GM19467 (cell line): ENCODE measurements around the gene C19orf47.

Experiments
- ATAC-seq: cut with Tn5 transposase; IDR thresholded peaks from one replicate; pipeline ENCODE4 v1.9.1; 2021; ENCODE audit warnings: mild to moderate bottlenecking, moderate library complexity; ENCODE audit not compliant: unreplicated experiment

C19orf47 gene

DNA sequence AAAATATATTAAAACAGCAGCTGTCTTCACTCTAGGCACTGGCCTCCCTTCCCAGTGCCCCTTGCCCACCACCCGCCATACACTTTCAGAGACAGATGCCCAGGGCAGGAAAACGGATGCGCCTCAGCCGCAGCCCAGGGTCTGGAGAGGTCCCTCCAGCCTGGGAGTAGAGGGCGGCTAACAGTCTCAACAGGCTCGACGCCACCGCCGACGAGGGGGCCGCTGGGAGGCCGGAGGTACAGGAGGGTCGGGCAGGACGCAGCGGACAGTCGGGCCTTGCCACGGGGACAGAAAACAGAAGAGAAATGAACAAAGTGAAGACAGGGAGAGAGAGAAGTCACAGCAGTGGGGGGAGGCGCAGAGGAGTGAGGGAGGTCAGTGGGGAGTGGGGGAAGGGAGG lies 27.1 kb downstream of the C19orf47 start:
- ATAC-seq, result no peak

DNA sequence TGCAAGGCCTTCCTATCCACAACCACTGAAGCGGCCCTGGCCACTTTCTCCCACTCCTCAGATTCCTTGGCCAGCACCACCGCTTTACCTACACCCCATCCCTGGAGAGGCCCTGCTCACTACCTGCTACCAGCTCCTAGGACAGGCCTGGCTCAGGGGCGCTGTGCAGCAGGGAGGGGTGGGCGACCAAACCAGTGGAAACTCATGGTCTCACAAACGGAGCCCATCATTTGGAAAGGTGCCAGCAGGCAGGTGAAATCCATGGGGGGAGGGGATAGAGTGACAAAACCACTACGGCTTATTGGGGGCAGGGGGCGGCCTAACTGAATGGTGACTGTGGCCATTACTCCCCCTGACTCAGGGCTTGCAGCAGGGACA lies 27.6 kb downstream of the C19orf47 start:
- ATAC-seq, result no peak

DNA sequence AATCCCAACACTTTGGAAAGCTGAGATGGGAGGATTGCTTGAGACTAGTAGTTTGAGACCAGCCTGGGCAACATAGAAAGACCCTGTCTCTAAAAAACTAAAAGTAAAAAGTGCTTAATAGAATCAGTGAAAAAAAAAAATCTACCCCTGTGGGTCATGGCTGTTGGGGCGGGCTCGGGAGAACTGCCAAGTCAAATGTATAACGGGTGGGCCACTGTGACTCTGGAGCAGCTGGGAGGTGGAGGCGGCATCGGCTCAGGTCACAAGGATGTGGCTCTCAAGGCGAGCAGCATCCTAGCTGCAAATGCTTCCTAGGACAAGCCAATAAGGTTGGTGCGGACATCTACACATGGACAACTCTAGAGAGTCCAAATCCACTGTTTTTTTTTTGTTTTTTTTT lies 30.9 kb downstream of the C19orf47 start:
- no peak for ATAC-seq

DNA sequence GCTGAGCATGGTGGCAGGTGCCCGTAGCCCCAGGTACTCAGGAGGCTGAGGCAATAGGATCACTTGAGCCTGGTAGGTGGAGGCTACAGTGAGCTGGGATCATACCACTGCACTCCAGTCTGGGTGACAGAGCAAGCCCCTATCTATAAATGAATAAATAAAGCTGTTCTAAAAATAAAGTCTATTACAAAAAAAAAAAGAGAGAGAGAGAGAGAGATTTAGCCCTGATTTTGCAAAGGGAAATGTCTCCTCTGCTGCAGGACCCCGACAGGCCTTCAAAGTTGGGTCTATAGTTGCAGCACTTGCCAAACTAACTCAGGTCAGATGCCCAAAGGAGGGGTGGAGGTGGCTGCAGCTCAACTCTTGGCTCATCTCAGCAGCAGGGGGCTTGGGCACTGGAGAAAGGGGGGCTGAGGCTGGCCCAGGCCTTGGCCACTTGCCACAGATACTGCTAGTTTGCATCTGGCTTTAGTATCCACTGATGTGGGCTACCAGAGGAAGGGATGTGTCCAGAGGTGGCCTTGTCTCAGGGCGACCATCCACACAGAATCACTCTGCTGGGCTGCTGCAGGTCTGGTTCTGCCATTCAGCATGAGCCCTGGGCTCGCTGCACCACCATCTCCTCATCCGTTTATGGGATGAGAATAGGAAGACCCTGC lies 32.3 kb downstream of the C19orf47 start:
- no peak for ATAC-seq

DNA sequence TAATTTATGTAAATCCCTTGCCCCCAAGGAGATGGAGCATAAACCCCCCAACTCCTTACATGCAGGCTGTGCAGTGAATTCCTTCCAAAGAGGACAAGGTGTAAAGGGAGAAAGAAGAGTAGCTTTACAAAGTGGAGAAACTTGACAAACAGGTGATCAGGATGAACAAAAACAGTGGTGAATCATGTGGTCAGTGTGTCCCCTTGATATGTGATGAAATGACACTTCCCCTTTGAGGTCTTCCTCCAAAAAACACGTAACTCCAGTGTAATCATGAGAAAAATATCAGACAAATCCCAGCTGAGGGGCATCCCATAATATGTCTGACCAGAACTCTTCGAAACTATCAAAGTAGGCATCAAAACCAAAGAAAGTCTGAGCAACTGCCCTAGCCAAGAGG lies 33.5 kb downstream of the C19orf47 start:
- ATAC-seq, result no peak

DNA sequence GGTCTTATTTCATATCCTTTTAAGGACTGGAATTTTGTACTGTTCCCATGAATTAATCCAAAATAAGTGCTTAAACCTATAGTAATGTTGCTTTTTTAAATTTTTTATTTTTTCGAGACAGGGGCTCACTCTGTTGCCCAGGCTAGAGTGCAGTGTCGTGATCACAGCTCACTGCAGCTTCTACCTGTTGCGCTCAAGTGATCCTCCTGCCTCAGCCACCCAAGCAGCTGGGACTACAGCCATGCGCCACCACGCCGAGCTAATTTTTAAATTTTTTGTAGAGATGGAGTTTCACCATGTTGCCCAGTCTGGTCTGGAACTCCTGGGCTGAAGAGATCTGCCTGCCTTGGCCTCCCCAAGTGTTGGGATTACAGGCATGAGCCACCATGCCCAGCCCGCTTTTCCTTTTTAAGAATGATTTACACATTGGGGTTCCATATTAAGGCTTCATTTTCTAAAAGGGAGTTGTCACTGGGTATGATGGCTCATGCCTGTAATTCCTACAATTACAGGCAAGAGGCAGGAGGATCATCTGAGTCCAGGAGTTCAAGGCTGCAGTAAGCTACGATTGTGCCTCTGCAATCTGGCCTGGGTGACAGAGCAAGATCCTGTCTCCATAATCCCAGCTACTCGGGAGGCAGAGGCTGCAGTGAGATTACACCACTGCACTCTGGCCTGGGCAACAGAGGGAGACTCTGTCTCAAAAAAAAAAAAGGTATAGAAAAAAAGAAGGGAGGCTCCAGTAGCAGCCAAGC lies 34.8 kb downstream of the C19orf47 start:
- no peak for ATAC-seq

DNA sequence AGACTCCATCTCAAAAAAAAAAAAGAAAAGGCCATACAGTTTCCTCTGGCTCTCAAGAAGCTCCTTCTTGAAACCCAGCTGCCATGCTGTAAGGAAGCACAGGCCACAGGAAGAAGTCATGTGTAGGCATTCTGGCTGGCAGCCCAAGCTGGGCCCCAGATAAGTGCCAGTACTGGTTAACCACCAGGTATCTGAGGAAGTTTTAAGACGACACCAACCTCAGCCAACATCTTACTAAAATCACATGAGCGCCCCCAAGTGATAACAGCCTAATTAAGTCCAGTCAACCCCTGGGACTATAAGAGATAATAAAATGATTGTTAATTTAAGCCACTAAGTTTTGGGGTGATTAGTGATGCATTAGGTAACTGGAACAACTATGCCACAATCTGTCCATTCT lies 35.7 kb downstream of the C19orf47 start:
- ATAC-seq, result no peak

DNA sequence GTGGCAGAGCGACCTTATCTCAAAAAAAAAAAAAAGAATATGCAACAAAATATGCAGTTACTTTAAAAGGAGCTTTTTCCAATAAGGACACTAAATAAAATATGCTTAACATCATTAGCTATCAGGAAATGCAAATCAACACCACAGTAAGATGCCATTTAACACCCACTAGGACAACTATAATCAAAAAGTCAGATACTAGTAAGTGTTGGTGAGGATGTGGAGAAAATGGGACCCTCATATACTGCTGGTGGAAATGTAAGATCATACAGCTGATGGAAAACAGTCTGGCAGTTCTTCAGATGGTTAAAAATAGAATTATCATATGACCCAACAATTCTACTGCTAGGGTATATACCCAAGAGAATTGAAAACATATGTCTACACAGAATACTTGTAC lies 38.5 kb downstream of the C19orf47 start:
- no peak for ATAC-seq

DNA sequence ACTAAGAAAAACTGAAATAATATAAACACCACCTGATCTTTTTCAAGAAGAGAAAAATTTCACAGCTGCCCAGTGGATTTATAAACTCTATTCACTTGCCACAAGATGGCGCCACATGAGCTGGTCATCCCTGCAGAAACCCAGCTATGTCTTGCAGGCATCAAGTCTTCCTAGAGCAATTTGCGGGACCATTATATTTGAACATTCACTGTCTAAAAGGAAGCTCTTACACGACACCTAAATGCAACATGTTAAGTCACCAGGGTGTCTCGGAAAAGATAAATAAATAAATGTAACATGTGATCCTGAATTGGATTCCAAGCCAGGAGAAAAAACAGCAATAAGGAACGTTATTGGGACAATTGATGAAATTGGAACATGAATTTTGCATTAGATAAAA lies 42.8 kb downstream of the C19orf47 start:
- no peak for ATAC-seq

DNA sequence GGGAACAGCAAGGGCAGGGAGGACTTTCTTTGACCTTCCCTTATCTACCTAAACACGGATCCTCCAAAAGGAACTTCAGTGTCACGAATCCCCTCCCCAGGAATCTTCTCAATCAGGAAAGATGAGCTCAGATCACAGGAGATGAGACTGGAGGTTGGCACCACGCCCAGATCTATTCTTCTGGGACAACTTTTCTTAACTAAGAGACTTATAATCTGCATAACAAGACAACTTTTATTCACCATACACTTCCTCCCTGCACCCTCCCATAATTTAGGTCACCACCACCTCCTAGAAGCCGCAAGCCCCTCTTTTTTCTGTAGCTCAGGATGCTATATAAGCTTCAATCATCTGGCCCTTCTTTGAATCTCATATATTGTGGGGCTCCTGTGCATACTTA lies 43.9 kb downstream of the C19orf47 start:
- no peak for ATAC-seq

DNA sequence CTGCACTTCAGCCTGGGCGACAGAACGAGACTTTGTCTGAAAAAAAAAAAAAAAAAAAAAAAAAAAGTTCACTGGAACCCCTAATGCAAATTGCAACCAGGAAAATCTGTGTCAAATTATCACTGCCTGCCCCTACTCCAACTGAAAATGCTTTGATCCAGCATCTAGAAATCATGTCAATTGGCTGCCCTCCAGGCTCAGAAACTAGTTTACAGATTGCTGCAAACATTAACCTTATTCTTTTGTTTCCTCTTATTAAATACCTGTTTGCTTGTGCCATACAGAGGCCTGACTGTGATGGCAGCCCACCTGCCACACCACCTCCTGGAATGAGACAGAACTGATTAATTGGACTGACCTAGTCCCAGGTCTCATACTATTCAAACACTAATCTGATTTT lies 44.4 kb downstream of the C19orf47 start:
- ATAC-seq, result no peak

DNA sequence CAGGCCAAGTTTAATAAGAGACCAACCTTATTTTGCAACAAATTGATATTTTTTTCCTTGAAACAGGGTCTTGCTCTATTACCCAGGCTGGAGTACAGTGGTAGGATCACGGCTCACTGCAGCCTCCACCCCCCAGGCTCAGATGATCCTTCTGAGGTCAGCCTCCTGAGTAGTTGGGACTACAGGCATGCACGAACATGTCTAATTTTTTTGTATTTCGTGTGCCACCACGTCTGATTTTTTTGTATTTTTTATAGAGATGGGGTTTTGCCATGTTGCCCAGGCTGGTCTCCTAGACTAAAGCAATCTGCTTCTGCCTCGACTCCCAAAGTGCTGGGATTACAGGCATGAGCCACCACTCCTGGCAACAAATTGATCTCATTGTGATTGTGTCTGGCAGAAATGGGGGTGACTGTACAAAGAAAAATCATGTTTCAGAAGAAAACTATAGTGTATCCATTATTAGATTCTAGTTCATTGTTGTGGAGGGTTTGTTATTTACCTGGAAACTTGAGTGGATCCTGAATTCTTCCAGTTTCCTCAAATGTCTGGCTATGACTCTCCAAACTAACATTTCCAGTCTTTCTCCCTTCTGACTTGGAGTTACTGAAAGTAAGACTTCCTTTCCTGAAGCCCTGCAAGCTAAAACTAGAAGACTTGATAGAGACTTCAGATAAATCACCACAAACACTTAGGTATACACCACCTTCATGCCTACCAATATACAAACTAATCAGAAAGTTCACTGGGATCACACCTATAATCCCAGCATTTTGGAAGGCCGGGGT lies 45.8 kb downstream of the C19orf47 start:
- no peak for ATAC-seq

DNA sequence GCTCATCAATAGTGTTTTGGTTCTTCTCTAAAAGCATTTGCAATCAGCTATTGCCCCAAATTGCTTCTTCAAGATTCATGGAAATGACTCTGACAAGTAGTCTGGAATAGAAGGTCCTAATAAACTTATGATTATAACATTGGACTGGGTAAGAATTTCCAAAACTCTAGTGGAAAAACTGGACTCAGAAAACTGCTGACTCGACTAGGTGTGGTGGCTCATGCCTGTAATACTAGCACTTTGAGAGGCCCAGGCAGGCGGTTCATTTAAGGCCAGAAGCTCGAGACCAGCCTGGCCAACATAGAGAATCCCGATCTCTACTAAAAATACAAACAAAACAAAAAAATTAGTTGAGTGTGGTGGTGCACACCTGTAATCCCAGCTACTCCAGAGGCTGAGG lies 47.5 kb downstream of the C19orf47 start:
- no peak for ATAC-seq

DNA sequence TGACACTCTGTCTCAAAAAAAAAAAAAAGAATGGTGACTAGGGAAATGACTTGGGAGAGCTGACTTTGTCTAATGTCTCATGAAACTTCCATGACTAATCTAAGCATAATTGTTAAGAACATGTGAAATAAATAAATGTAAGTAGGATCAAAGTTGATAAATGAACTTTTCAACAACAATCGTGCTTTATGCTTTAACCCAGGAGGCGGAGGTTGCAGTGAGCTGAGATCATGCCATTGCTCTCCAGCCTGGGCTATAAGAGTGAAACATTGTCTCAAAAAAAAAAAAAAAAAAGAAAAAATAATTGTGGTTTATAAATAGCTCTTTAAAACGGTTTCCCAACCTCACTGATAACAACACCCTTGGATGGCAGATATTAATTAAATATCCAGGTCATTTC lies 50.2 kb downstream of the C19orf47 start:
- ATAC-seq, result no peak

DNA sequence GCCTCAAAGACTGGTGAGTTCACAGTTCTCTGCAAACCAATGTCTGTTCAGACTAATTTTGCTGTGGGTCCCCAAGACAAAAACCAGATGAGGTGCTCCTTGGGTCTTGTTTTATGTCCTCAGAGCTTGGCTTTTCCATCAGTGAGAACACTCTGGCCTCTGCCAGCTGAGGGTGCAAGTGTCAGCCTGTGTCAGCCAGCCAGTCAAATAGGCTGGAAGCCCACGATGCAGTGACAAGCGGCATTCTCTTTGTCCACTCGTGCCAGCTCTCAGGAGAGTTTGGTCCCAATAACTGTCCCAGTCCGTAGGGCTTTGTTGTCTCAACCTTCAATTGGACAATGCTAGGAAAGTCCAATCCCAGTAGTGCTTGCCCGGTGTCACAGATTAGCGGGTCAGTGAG lies 53.6 kb downstream of the C19orf47 start:
- ATAC-seq, result no peak

DNA sequence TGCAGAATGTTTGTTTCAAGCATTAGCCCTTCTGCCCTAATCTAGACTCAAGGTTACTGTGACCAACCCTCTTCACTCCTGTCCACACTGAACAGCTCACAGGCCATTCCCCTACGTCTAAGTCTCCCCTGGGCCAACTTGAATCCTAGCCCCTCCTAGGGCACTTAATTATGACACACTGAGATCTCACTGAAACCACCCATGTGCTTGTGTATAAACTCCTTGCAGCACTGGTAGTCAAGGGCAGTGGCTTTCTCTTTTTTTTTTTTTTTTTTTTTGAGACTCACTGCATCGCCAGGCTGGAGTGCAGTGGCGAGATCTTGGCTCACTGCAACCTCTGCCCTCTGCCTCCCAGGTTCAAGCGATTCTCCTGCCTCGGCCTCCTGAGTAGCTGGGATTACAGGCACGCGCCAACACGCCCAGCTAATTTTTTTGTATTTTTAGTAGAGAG lies 61.2 kb downstream of the C19orf47 start:
- no peak for ATAC-seq

DNA sequence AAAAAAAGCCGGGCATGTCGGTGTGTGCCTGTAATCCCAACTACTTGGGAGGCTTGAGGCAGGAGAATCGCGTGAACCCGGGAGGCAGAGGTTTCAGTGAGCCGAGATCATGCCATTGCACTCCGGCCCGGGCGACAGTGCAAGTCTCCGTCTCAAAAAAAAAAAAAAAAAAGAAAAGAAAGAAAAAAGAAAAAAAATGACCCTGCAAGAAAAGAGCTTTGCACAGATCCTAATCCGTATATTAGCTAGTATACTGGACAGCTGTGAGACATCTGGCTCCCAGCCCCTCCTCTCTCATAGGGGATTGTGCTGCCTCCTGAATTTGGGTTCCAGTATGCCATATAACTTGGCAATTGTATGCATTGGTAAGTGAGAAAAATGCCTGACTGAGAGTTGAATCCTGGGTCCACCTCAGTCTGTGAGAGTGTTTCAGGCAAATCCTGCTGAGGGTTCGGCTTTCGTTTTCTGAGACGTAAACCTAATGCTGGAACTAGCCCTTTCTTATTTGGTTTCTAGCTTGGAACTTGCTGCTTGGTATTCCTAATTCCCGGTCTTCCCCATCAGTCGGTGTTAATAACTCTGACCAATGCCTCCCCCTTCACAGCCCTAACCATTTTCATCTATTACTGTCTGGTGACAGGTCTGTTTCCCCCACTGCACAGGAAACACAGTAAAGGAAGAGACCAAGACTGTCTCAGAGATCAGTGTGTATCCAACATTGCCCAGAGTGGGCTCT lies 61.8 kb downstream of the C19orf47 start:
- no peak for ATAC-seq

DNA sequence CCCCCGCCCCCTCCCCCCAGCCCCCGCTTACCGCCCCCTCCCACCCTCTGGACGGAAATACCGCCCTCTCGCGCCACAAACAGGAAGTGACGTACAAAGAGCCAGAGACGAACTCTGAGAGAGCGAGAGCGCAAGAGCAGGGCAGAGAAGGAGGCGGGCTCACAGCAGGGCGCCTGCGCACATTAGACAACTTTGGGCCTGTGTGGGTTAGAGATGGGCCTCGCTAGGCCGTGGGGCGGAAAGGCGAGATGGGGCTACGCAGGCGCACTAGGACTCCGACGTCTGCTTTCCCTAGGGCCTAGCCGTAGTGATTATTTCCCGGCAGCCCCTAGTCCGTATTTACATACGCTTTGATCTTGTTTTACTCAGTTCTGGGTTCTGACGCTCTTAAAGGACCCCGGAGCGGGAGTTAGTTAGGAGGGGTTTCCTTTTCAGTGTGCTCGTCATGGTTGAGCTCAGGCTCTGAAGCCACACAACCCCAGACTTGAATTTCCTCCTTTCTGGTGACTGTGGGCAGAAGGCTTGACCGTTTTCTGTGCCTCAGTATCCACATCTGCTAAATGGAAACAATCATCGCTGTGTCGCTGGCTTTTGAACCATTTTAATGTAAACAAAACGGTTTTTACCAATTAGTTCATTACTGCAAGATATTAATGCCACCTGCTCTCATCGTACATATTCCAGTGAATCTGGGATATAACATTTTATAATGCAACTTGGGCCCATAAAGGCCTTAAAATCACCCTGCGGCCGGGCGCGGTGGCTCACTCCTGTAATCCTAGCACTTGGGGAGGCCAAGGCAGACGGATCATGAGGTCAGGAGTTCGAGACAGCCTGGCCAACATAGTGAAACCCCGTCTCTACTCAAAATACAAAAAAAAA lies 62.6 kb downstream of the C19orf47 start:
- ATAC-seq, result peak; percentile 80

DNA sequence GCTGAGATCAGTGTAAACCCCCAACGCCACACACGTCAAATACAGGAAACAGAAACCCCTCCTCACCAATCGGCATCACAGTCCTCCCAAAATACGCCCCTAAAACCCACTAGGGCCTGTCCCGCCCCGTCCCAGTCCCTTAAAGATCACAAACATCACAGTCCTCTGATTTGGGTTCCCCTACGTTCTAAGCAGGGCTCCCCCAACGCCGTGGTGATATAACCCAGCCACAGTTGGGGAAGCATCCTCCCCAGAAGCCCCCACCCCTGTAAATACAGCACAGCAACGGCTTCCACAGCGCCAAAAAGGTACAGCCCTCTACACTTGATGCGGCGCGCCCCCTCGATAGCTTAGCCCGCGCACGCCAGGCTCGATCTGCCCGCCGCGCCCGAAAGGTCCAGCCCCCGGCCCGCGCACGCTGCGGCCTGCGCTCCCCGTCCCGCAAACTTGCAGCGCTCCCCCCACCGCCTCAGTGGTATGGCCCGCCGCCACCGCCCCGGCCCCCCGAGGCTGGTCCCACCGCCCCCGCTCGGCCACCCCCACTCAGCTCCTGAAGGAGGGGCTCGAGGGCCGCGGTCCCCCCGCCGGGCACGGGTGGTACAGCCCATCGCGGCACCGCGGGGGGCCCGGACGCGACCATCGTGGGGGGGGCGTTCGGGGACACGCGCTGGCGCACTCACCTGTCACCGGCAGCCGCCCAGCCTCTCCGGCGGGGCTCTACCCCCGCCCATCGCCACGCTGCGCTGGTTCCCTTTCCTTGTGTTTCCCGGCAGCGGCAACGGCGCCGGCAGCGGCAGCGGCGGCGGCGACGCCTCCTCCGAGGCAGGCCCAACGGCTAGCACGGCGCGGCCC lies 63.5 kb downstream of the C19orf47 start, which contains the start of gene AKT2:
AKT2 (minus strand) TSS at position 845 of the 852 bp plus-strand sequence. CDS start 20,078 bp downstream, outside the sequence.
- peak; percentile 26 for ATAC-seq
